AG09309 (cell line): ENCODE data around the gene PRUNE1.

ENCODE experiments used
- DNase-seq: peaks from one replicate; pipeline ENCODE4 v3.0.0-alpha.2; 2010; ENCODE audit warnings: low read depth
- H3K4me3 ChIP-seq: 2 replicates; pipeline ENCODE4 v1.5.1; 2011; ENCODE audit warnings: mild to moderate bottlenecking, low read depth, low read length, moderate library complexity; ENCODE audit not compliant: control insufficient read depth
- TF ChIP-seq, protein P1 (sequence below): IDR thresholded peaks from 2 replicates; pipeline ENCODE4 v1.5.1; 2011; ENCODE audit warnings: mild to moderate bottlenecking, low read depth, low read length, inconsistent platforms; ENCODE audit not compliant: insufficient read depth, control insufficient read depth; ENCODE audit errors: missing control alignments

PRUNE1 gene

DNA sequence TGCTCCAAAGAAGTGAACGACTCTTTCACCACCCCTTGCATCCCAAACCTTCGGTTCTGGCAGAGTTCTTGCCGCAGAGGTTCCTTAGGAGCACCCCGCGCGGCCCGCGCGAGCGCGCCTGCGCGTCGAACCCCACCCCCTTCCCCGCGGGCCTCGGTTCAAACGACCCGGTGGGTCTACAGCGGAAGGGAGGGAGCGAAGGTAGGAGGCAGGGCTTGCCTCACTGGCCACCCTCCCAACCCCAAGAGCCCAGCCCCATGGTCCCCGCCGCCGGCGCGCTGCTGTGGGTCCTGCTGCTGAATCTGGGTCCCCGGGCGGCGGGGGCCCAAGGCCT lies 39.3 kb downstream of the PRUNE1 start, which contains the start of gene C1orf56:
Gene C1orf56 (plus strand): TSS at position 161 of the 334 bp plus-strand sequence. CDS start 97 bp downstream, at position 258.
- no peak for DNase-seq
- H3K4me3 ChIP-seq, result peak within 1 kb of the TSS; percentile 77
- TF ChIP-seq, protein P1, sequence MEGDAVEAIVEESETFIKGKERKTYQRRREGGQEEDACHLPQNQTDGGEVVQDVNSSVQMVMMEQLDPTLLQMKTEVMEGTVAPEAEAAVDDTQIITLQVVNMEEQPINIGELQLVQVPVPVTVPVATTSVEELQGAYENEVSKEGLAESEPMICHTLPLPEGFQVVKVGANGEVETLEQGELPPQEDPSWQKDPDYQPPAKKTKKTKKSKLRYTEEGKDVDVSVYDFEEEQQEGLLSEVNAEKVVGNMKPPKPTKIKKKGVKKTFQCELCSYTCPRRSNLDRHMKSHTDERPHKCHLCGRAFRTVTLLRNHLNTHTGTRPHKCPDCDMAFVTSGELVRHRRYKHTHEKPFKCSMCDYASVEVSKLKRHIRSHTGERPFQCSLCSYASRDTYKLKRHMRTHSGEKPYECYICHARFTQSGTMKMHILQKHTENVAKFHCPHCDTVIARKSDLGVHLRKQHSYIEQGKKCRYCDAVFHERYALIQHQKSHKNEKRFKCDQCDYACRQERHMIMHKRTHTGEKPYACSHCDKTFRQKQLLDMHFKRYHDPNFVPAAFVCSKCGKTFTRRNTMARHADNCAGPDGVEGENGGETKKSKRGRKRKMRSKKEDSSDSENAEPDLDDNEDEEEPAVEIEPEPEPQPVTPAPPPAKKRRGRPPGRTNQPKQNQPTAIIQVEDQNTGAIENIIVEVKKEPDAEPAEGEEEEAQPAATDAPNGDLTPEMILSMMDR, result no peak

GRCh38 chr1:151047925-151048644 lies 39.8 kb downstream of the PRUNE1 start:
- TF ChIP-seq, protein P1, result peak; percentile 67
- DNase-seq, result no peak
- H3K4me3 ChIP-seq, result peak overlapping the region; percentile 77

- TF ChIP-seq, protein P1, result no peak
- H3K4me3 ChIP-seq, result peak overlapping the region; percentile 77
- DNase-seq, result no peak
Observed at GRCh38 chr1:151048645-151049032, 40.4 kb downstream of the PRUNE1 start.

DNA sequence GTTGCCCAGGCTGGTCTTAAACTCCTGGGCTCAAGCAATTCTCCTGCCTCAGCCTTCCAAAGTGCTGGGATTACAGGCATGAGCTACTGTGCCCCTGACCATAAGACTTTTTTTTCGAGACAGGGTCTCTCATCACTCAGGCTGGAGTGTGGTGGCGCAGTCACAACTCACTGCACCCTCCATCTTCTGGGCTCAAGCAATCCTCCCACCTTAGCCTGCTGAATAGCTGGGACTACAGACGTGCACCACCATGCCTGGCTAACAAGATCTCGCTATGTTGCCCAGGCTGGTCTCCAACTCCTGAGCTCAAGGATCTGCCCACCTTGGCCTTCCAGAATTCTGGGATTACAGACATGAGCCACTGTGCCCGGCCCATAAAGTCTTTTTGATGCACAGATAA lies 41.2 kb downstream of the PRUNE1 start:
- no peak for DNase-seq

GRCh38 chr1:151050051-151050688 lies 41.9 kb downstream of the PRUNE1 start:
- no peak overlapping the region for H3K4me3 ChIP-seq
- TF ChIP-seq, protein P1, result no peak
- no peak for DNase-seq

More for the DNA sequence above, 41.2 kb downstream of the PRUNE1 start:
- TF ChIP-seq, protein P1, result no peak
- H3K4me3 ChIP-seq, result no peak overlapping the region

DNA sequence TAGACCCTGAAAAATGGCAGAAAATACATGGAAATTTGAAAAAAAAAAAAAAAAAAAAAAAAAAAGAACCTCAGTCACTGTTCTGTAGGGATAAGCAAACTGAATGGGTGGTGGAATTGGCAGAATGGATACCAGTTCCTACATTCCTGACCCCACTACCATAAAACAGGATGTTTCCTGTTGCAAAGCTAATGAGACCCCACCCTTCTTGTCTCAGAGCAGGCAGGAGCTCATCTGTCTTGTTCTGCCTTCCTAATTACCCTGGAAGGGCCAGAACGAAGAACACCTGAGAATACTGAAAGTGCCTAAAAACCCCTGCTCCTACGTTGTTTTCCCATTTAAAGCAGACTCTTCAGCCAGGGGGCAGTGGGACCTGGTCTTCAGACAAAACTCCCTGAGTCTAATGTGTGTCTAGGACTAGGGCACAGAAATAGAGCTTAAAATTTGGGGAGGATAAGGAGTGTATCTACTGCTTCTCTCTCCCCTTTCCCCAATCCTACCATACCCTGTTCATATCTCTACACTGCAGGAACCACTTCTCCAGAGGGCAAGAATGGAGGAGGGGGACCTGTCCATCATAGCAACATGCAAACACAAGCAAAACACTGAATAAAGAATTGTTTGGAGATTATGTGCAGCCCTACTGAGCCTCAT lies 43.2 kb downstream of the PRUNE1 start:
- no peak for DNase-seq
- TF ChIP-seq, protein P1, result no peak
- no peak overlapping the region for H3K4me3 ChIP-seq
